GM18858 (cell line): ENCODE results near the gene FPGS.

Experiments used
- ATAC-seq: cut with Tn5 transposase; IDR thresholded peaks from one replicate; pipeline ENCODE4 v1.9.1; 2021; ENCODE audit not compliant: unreplicated experiment

The FPGS gene

GRCh38 chr9:127856094-127856728, 53.5 kb downstream of the FPGS start:
- no peak for ATAC-seq

DNA sequence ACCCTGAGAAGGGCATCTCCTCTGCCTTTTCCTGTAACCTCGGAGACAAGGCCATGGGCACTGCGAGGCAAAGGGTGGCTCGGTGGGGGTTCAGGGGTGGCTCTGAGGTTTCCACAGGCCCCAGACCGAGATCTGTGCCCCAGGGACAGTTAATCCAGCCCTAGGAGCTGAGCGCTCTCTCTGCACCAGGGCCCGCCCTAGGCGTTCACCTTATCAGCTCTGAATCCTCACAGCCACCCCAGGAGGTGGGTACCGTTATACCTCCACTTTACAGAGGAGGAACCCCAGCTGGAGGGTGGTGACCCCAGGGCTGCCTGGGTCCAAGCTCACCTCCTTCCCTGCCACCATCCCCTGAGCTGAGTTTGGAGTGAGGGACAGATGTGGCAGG, 54.0 kb downstream of the FPGS start:
- no peak for ATAC-seq

- no peak for ATAC-seq
Measured at GRCh38 chr9:127857278-127857677, 54.6 kb downstream of the FPGS start.

DNA sequence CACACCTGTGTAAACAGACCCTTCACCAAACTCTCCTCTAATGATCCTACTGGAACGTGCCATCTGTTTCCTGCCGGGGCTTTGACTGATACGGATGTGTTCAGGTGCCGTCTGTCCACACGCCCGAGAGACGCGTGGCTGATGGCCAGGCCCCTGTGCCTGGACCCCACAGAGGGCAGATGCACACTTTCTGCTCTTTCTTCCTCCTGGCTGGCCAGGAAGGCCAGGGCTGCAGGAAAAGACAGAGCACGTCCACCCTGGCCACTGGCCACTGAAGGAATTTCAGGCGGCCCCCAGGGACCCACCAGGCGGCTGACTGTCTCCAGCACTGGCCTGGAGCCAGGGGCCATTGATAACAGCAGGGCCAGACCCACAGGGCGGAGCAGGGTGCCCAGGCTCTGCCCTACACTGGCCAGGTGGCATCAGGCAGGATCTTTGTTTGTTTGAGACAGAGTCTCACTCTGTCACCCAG, 55.4 kb downstream of the FPGS start:
- no peak for ATAC-seq

GRCh38 chr9:127860260-127860659, 57.6 kb downstream of the FPGS start:
- no peak for ATAC-seq

DNA sequence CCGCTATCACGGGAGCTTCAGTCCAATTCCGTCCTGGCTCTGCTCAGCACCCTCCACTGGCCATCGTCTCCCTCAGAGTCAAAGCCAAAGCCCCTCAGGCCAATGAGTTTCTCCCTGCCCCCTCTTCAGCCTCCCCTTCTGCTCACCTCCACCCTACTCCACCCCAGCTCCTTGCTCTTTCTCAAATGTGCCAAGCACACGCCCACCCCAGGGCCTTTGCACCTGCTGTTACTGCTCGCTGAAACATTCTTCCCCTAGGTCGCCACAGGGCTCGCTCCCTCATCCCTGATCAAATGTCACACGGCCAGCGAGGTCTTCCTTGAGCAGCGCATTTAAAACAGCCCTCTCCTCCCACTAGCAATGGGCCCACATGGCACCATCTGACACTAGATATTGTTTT, 58.1 kb downstream of the FPGS start:
- ATAC-seq: no peak

DNA sequence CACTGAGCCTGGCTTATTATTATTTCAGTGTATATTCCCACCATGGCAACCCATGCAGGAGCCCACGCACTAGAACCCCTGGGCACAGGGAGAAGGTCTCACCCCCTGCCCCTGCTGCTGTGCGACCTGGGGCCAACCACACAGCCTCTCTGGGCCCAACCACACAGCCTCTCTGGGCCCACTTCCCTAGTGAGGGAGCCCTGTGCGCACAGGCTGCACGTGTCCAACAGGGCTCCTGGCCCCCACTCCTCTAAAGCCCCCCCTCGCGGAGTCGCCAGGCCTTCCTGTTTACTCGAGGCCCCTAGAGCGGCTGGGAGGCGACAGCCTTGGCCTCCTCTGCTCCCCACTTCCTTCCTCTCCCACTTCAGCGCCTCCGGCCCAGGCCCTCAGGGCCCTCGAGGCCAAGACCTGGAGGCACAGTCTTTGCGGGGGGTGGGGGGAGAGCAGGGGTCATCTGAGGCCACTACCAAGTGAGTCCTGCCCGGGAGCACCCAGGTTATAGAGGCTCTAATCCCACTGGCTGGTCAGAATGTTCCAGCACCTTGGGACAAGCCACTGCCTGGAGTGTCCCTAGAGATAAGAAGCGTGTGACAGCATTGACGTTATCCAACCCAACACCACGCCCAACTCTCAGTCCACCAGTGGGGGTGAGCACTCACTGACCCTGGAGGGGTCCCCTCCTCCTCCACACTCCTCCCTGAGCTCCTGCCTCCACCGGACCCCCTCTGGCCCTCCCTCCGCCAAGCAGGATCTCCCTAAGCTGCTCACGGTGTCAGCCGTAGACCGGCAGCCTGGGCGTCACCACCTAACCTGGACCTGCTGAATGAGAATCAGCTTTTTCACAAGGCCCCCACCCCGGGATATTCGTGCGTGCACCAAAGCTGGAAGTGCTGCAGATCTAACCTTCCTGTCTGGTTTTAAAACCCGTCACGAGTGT, 59.7 kb downstream of the FPGS start:
- no peak for ATAC-seq

DNA sequence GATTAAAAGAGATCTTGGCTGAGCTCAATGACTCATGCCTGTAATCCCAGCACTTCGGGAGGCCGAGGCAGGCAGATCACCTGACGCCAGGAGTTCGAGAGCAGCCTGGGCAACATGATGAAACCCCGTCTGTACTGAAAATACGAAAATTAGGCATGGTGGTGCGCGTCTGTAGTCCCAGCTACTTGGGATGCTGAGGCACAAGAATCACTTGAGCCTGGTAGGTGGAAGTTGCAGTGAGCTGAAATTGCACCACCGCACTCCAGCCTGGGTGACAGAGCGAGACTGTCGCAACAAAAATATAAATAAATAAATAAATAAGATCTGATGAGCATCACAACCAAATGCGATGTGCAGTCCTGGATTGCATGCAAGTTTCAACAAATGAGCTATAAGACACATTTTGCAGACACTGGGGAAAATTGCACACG, 60.5 kb downstream of the FPGS start:
- ATAC-seq: no peak
